Upper lobe of left lung (tissue), 6 donors: Measurements from ENCODE around the gene FGD2. TPM values are rescaled to one million over a fixed set of nuclear protein-coding genes. Genes with fewer than 3 reads are reported as not detected.
A peak's percentile ranks its signal among the peaks of the same experiment; 100 is the strongest.

Experiments
- ATAC-seq, 2 donors: fragments of 200-7000 bp; cut with Tn5 transposase; one replicate each; pipeline ENCODE4 v1.9.1; 2022; ENCODE audit warnings: mild to moderate bottlenecking in 2 of 2, moderate library complexity in 2 of 2; ENCODE audit not compliant: low FRiP score in 2 of 2
- DNase-seq, 2 donors: peaks; one replicate each; pipeline ENCODE4 v3.0.0-alpha.2; 2019 to 2020
- H3K27ac ChIP-seq, 4 donors: fragments of 200-600 bp; sonication (generic); one replicate each; pipeline ENCODE4 v1.5.1; 2016 to 2019
- H3K27me3 ChIP-seq, 4 donors: fragments of 200-600 bp; sonication (generic); one replicate each; pipeline ENCODE4 v1.5.1; 2017 to 2019
- H3K36me3 ChIP-seq, 4 donors: fragments of 200-600 bp; sonication (generic); one replicate each; pipeline ENCODE4 v1.5.1; 2016 to 2019
- H3K4me1 ChIP-seq, 4 donors: fragments of 200-600 bp; sonication (generic); one replicate each; pipeline ENCODE4 v1.5.1; 2018 to 2019
- H3K4me3 ChIP-seq, 4 donors: fragments of 200-600 bp; sonication (generic); one replicate each; pipeline ENCODE4 v1.5.1; 2017 to 2019; ENCODE audit warnings: mild to moderate bottlenecking in 2 of 4, moderate library complexity in 1 of 4
- H3K9me3 ChIP-seq, 4 donors: fragments of 200-600 bp; sonication (generic); one replicate each; pipeline ENCODE4 v1.5.1; 2018 to 2019
- EP300 ChIP-seq, 4 donors: sonication (generic); formaldehyde crosslinking; IDR thresholded peaks; one replicate each; pipeline ENCODE4 v1.5.1; 2017; ENCODE audit warnings: antibody characterized with exemption in 4 of 4, control low read depth in 2 of 4
- POLR2A ChIP-seq, 4 donors: fragments of 450-650 bp; IDR thresholded peaks; one replicate each; pipeline ENCODE4 v1.5.1; 2016 to 2017; ENCODE audit warnings: antibody characterized with exemption in 4 of 4, mild to moderate bottlenecking in 2 of 4
- POLR2AphosphoS5 ChIP-seq, 2 donors: sonication (generic); formaldehyde crosslinking; IDR thresholded peaks; one replicate each; pipeline ENCODE4 v1.5.1; 2017; ENCODE audit warnings: antibody characterized with exemption in 2 of 2
- WGBS, 2 donors: methylation state at CpG; one replicate each; pipeline ENCODE4 v1.1.5; 2017 to 2018; 5-methylcytosine and 5-hydroxymethylcytosine counted together
- total RNA-seq, 6 donors: library from RNA; depleted of rRNA in 4 of 6; stranded (reverse); fragments of >200 nt in 4 of 6; gene quantifications; one replicate each; pipeline versions ENCODE4 v1.1.0 to v1.2.1, GENCODE V29; 2016 to 2021
- TF ChIP-seq, protein P1 (sequence below), 6 experiments: fragments of 450-650 bp in 4 of 6; fragments of 200-600 bp in 2 of 6; sonication (generic) in 2 of 6; IDR thresholded peaks; one replicate each; pipeline ENCODE4 v1.5.1; 2016 to 2019; ENCODE audit warnings: antibody characterized with exemption in 6 of 6
- donor health status: DM: no; HTN: no; CAD: no; lungs with moderate emphysema.
- donor health status: DM: no; HTN: yes; CAD: no; lungs with severe emphysema.

FGD2 gene
- total RNA-seq, 6 donors from 2014 or later = 50.8 to 204 (median 92.3) TPM

GRCh38 chr6:37017606-37018197 is 12.2 kb downstream of the FGD2 start:
- ATAC-seq = no peak
- TF ChIP-seq EP300 (IDR thresholded peaks at IDR 0.05) (no peak), POLR2A (IDR thresholded peaks at IDR 0.05) (no peak), POLR2AphosphoS5 (IDR thresholded peaks at IDR 0.05) (no peak)
- TF ChIP-seq, protein P1, sequence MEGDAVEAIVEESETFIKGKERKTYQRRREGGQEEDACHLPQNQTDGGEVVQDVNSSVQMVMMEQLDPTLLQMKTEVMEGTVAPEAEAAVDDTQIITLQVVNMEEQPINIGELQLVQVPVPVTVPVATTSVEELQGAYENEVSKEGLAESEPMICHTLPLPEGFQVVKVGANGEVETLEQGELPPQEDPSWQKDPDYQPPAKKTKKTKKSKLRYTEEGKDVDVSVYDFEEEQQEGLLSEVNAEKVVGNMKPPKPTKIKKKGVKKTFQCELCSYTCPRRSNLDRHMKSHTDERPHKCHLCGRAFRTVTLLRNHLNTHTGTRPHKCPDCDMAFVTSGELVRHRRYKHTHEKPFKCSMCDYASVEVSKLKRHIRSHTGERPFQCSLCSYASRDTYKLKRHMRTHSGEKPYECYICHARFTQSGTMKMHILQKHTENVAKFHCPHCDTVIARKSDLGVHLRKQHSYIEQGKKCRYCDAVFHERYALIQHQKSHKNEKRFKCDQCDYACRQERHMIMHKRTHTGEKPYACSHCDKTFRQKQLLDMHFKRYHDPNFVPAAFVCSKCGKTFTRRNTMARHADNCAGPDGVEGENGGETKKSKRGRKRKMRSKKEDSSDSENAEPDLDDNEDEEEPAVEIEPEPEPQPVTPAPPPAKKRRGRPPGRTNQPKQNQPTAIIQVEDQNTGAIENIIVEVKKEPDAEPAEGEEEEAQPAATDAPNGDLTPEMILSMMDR (IDR thresholded peaks at IDR 0.05) = no peak
- peak overlapping the region in 2 of 4 donors; percentile 19 to 23 for H3K27ac ChIP-seq

DNA sequence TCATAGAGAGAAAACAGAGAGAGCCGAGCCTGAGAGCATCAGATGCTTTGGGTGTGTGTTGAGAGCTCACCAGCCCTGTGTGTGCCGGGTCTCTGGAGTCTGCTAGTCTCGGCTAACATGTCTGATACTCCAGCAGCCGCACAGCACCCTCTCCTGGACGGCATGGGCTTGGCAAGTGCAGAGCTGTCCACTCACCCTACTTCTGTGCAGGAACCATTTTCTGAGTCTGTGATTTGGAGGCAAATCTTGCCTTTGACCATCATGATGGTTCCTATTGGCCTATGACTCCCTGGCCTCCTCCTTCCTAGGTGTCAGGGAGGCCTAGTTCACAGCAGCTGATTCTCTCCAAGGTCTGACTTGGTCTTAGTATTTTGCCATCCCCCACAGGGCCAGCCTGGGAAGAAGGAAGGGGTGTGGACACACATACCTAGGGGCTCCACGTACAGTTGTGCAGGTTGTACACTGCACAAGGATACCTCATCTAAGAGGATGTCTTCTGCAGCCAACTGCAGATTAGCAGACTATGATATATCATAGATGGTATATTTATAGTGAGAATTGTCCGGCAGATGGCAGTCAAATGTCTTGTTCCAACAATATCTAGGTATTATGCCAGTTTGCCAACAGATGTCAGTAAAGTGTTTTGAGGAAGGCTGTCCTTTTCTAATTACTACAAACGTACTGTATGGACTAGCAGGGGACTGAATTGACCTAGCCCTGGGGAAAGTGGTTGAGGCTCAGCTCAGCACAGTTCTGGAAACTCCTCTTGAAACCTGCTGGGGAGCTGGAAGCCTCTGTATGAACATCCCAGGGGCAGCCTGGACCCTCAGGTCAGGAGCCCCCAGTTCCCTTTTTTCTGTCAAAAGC is 13.0 kb downstream of the FGD2 start:
- ATAC-seq = peak; percentile 95 to 96
- TF ChIP-seq, protein P1 (IDR thresholded peaks at IDR 0.05) = peak; percentile 78 to 93 (median 90)
- TF ChIP-seq EP300 (IDR thresholded peaks at IDR 0.05) (no peak), POLR2A (IDR thresholded peaks at IDR 0.05) (no peak)
- peak; percentile 79 to 95 for DNase-seq
- H3K36me3 ChIP-seq = no peaks in the 10 kb centered on the region
- no peaks in the 10 kb centered on the region for H3K27me3 ChIP-seq
- no peaks in the 10 kb centered on the region for H3K9me3 ChIP-seq
- H3K4me3 ChIP-seq = no peak overlapping the region
- peak overlapping the region in 3 of 4 donors; percentile 19 to 31 (median 23) for H3K27ac ChIP-seq
- H3K4me1 ChIP-seq = peaks cover 3 to 16% (median 10%) of the 10 kb centered on the region in 4 donors
- WGBS, 2 donors = 3% methylated on average over 8 of the region's 8 CpGs

More at GRCh38 chr6:37017606-37018197, 12.2 kb downstream of the FGD2 start:
- DNase-seq = no peak
- Histone ChIP-seq H3K36me3 (no peaks in the 10 kb centered on the region), H3K4me1 (peaks cover 3 to 14% (median 8%) of the 10 kb centered on the region in 4 donors), H3K9me3 (no peaks in the 10 kb centered on the region), H3K4me3 (no peak overlapping the region), H3K27me3 (no peaks in the 10 kb centered on the region)
- 64 to 69% methylated on average over 5 of the region's 5 CpGs for WGBS, 2 donors

GRCh38 chr6:37019065-37019450 is 13.6 kb downstream of the FGD2 start:
- 53 to 55% methylated on average over 2 of the region's 2 CpGs for WGBS, 2 donors
- no peak for TF ChIP-seq EP300 (IDR thresholded peaks at IDR 0.05)
- TF ChIP-seq, protein P1 (IDR thresholded peaks at IDR 0.05) = no peak
- no peak for TF ChIP-seq POLR2A (IDR thresholded peaks at IDR 0.05)
- TF ChIP-seq POLR2AphosphoS5 (IDR thresholded peaks at IDR 0.05) = no peak
- no peak for DNase-seq
- Histone ChIP-seq H3K4me1 (peaks cover 3 to 17% (median 10%) of the 10 kb centered on the region in 4 donors), H3K36me3 (no peaks in the 10 kb centered on the region), H3K9me3 (no peaks in the 10 kb centered on the region), H3K27me3 (no peaks in the 10 kb centered on the region), H3K27ac (peak overlapping the region in 1 of 4 donors; percentile 31), H3K4me3 (no peak overlapping the region)
- no peak for ATAC-seq

DNA sequence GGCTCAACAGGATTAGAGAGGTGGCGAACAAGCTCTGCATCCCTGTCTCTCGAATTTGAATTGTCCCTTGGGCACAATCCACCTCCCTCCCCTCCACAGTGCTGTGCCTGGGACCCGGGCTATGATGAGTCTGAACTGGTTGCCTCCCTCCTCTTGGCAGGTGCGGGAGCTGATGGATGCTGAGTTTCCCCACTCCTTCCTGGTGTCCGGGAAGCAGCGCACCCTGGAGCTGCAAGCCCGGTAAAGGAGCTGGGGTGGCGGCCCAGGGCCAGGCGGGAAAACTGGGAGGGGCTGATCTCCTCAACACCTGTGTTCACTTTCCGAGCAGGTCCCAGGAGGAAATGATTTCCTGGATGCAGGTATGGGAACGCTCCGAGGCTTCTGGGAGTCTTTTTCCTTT is 14.9 kb downstream of the FGD2 start:
- Histone ChIP-seq H3K36me3 (peaks cover 0 to under 1% (median 0%) of the 10 kb centered on the region in 4 donors), H3K27me3 (no peaks in the 10 kb centered on the region), H3K27ac (no peak overlapping the region), H3K4me3 (no peak overlapping the region), H3K9me3 (no peaks in the 10 kb centered on the region), H3K4me1 (peaks cover 3 to 17% (median 10%) of the 10 kb centered on the region in 4 donors)
- ATAC-seq = no peak
- whole genome bisulfite sequencing, 2 donors = 67 to 83% methylated on average over 8 to 12 of the region's 12 CpGs
- no peak for TF ChIP-seq EP300 (IDR thresholded peaks at IDR 0.05)
- TF ChIP-seq, protein P1 (IDR thresholded peaks at IDR 0.05) = no peak
- TF ChIP-seq POLR2A (IDR thresholded peaks at IDR 0.05) = no peak
- TF ChIP-seq POLR2AphosphoS5 (IDR thresholded peaks at IDR 0.05) = no peak
- DNase-seq = peak; percentile 48 to 62
